ENCODE results near the gene FASTKD1. TPM values are rescaled to one million over a fixed set of nuclear protein-coding genes. Genes with fewer than 3 reads are reported as not detected.

FASTKD1 gene
- polyA plus RNA-seq, 2 of the 4 experiments (the other 2 are of a cell fraction) = 28.1 to 52.9 TPM

- TF ChIP-seq CTCF (IDR thresholded peaks at IDR 0.05) = no peak
- TF ChIP-seq HES2 (IDR thresholded peaks at IDR 0.05) = no peak
Measured at GRCh38 chr2:169504651-169505050, 69.0 kb downstream of the FASTKD1 start (continued).

GRCh38 chr2:169495310-169495928 is 78.2 kb downstream of the FASTKD1 start:
- no peak for ATAC-seq
- POLR2A ChIA-PET = no interaction called here
- no peak overlapping the region for H3K27ac ChIP-seq

GRCh38 chr2:169493360-169493759 is 80.3 kb downstream of the FASTKD1 start:
- Histone ChIP-seq H3K4me3 (no peak overlapping the region), H3K9me3 (no peaks in the 10 kb centered on the region), H3K27ac (no peak overlapping the region), H3K4me2 (no peak overlapping the region), H3K4me1 (no peaks in the 10 kb centered on the region)
- POLR2A ChIA-PET = no interaction called here
- TF ChIP-seq RNF2 (IDR thresholded peaks at IDR 0.05; ENCODE audit: borderline replicate concordance, low read depth) (no peak), E2F6 (IDR thresholded peaks at IDR 0.05; ENCODE audit: borderline replicate concordance, low read depth) (no peak), TFCP2L1 (CRISPR knock-in tag; IDR thresholded peaks at IDR 0.05) (no peak), RFX5 (IDR thresholded peaks at IDR 0.05) (no peak), SMC3 (IDR thresholded peaks at IDR 0.05) (no peak), TP53 (CRISPR knock-in tag; IDR thresholded peaks at IDR 0.05) (no peak), HOXA7 (CRISPR knock-in tag; IDR thresholded peaks at IDR 0.05) (no peak), RAD21 (conservative IDR thresholded peaks at IDR 0.05 in 1 of 2, IDR thresholded peaks at IDR 0.05 in 1 of 2) (no peak), ZC3H11A (IDR thresholded peaks at IDR 0.05) (no peak), NR3C1 (IDR thresholded peaks at IDR 0.05) (no peak), HES2 (IDR thresholded peaks at IDR 0.05) (no peak), CEBPB (IDR thresholded peaks at IDR 0.05) (no peak), PBX3 (IDR thresholded peaks at IDR 0.05) (no peak)
- CTCF ChIA-PET = interaction anchor here (1.0 to 1.3 kb wide), 2 partner anchors 7 to 13 kb away, joined by 4 to 5 read pairs; no protein-coding TSS in a partner anchor
- FAIRE-seq (no peak), DNase-seq (ENCODE audit: low read depth in 1 of 2, low spot score in 1 of 2) (no peak), ATAC-seq (no peak)
- 61% methylated on average over 2 of the region's 2 CpGs for WGBS (ENCODE audit: missing lambda C conversion rate)

More at GRCh38 chr2:169495310-169495928, 78.2 kb downstream of the FASTKD1 start:
- no peak for FAIRE-seq
- CTCF ChIA-PET = no interaction called here
- no peaks in the 10 kb centered on the region for H3K4me1 ChIP-seq
- no peak for TF ChIP-seq MYC (IDR thresholded peaks at IDR 0.05; ENCODE audit: borderline replicate concordance, low read length)
- no peak for TF ChIP-seq HEYL (CRISPR knock-in tag; IDR thresholded peaks at IDR 0.05)
- TF ChIP-seq MAX (IDR thresholded peaks at IDR 0.05) = no peak
- TF ChIP-seq ESRRA (IDR thresholded peaks at IDR 0.05; ENCODE audit: borderline replicate concordance, low read length) = no peak
- no peak for TF ChIP-seq HDAC2 (IDR thresholded peaks at IDR 0.05)
- no peak for TF ChIP-seq POLR2A (IDR thresholded peaks at IDR 0.05; ENCODE audit: low read length)
- no peaks in the 10 kb centered on the region for H3K9me3 ChIP-seq
- WGBS (ENCODE audit: missing lambda C conversion rate) = 91% methylated on average over 5 of the region's 5 CpGs
- no peak overlapping the region for H3K4me2 ChIP-seq
- DNase-seq (ENCODE audit: low read depth in 1 of 2, low spot score in 1 of 2) = no peak
- H3K4me3 ChIP-seq = no peak overlapping the region

Data from A549 (cell line).